ENCODE results near the gene KIAA1217. TPM values are rescaled to one million over a fixed set of nuclear protein-coding genes. Genes with fewer than 3 reads are reported as not detected.

Gene KIAA1217
- total RNA-seq, 1 experiment from 2014 or later = not detected

- no peak for DNase-seq
- H3K27me3 ChIP-seq (ENCODE audit: low read length) = no peaks in the 10 kb centered on the region
- no peaks in the 10 kb centered on the region for H3K4me1 ChIP-seq (ENCODE audit: low read length)
- no peaks in the 10 kb centered on the region for H3K9me2 ChIP-seq (replicated peaks; ENCODE audit: insufficient read depth, low read length)
- no peak overlapping the region for H2AFZ ChIP-seq (ENCODE audit: low read length)
- H3K9ac ChIP-seq (ENCODE audit: low read length) = no peak overlapping the region
- peaks cover 17% of the 10 kb centered on the region for H3K9me3 ChIP-seq (ENCODE audit: low read length)
- H3K4me3 ChIP-seq (ENCODE audit: low read length) = no peak overlapping the region
- no peaks in the 10 kb centered on the region for H3K79me2 ChIP-seq (ENCODE audit: low read length)
- H3K36me3 ChIP-seq (ENCODE audit: insufficient read depth, low read length) = no peaks in the 10 kb centered on the region
- H3K4me2 ChIP-seq (ENCODE audit: low read depth, low read length, poor library complexity, severe bottlenecking) = no peak overlapping the region
- H4K20me1 ChIP-seq (ENCODE audit: insufficient read depth, low read depth, low read length) = no peaks in the 10 kb centered on the region
- no peak overlapping the region for H3K27ac ChIP-seq (ENCODE audit: low read length)
Observed at GRCh38 chr10:24311888-24312287, 103.0 kb downstream of the KIAA1217 start.

- H4K20me1 ChIP-seq (ENCODE audit: insufficient read depth, low read depth, low read length) = no peaks in the 10 kb centered on the region
- DNase-seq = no peak
- H3K9me3 ChIP-seq (ENCODE audit: low read length) = peaks cover 14% of the 10 kb centered on the region
- H3K9me2 ChIP-seq (replicated peaks; ENCODE audit: insufficient read depth, low read length) = no peaks in the 10 kb centered on the region
- no peaks in the 10 kb centered on the region for H3K4me1 ChIP-seq (ENCODE audit: low read length)
- H3K9ac ChIP-seq (ENCODE audit: low read length) = no peak overlapping the region
- H3K4me2 ChIP-seq (ENCODE audit: low read depth, low read length, poor library complexity, severe bottlenecking) = no peak overlapping the region
- H3K27me3 ChIP-seq (ENCODE audit: low read length) = no peaks in the 10 kb centered on the region
- no peak overlapping the region for H3K4me3 ChIP-seq (ENCODE audit: low read length)
- H3K79me2 ChIP-seq (ENCODE audit: low read length) = no peaks in the 10 kb centered on the region
- H3K36me3 ChIP-seq (ENCODE audit: insufficient read depth, low read length) = no peaks in the 10 kb centered on the region
- H3K27ac ChIP-seq (ENCODE audit: low read length) = no peak overlapping the region
- no peak overlapping the region for H2AFZ ChIP-seq (ENCODE audit: low read length)
Observed at GRCh38 chr10:24313283-24313682, 104.3 kb downstream of the KIAA1217 start.

- Histone ChIP-seq H3K79me2 (ENCODE audit: low read length) (no peaks in the 10 kb centered on the region), H3K27ac (ENCODE audit: low read length) (no peak overlapping the region), H3K9me3 (ENCODE audit: low read length) (peaks cover 14% of the 10 kb centered on the region), H3K9ac (ENCODE audit: low read length) (no peak overlapping the region), H3K9me2 (replicated peaks; ENCODE audit: insufficient read depth, low read length) (no peaks in the 10 kb centered on the region), H3K4me2 (ENCODE audit: low read depth, low read length, poor library complexity, severe bottlenecking) (no peak overlapping the region), H2AFZ (ENCODE audit: low read length) (no peak overlapping the region), H3K36me3 (ENCODE audit: insufficient read depth, low read length) (no peaks in the 10 kb centered on the region), H3K4me3 (ENCODE audit: low read length) (no peak overlapping the region), H3K27me3 (ENCODE audit: low read length) (no peaks in the 10 kb centered on the region), H4K20me1 (ENCODE audit: insufficient read depth, low read depth, low read length) (no peaks in the 10 kb centered on the region), H3K4me1 (ENCODE audit: low read length) (no peaks in the 10 kb centered on the region)
- no peak for DNase-seq
Observed at GRCh38 chr10:24315211-24315610, 106.3 kb downstream of the KIAA1217 start.

DNA sequence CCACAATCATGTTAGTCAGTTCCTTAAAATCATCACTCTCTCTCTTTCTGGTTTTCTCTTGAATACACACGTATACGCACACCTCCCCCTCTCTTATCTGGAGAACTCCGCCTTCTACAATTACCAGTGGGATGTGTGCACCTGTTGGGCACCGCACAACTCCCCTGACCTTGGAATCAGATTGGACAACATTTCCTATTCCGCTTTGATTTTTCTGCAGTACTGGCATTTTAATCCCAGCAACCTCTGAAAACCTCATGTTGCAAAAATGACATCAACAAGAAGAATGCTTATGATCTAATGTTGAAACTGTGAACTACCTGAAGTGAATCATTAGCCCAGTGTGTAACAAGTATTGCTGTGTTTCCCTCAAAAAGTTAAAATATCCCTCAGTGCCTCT is 109.6 kb downstream of the KIAA1217 start:
- Histone ChIP-seq H3K4me3 (ENCODE audit: low read length) (no peak overlapping the region), H3K9me2 (replicated peaks; ENCODE audit: insufficient read depth, low read length) (no peaks in the 10 kb centered on the region), H3K9ac (ENCODE audit: low read length) (no peak overlapping the region), H3K27me3 (ENCODE audit: low read length) (no peaks in the 10 kb centered on the region), H2AFZ (ENCODE audit: low read length) (no peak overlapping the region), H3K4me2 (ENCODE audit: low read depth, low read length, poor library complexity, severe bottlenecking) (no peak overlapping the region), H3K79me2 (ENCODE audit: low read length) (no peaks in the 10 kb centered on the region), H4K20me1 (ENCODE audit: insufficient read depth, low read depth, low read length) (no peaks in the 10 kb centered on the region), H3K4me1 (ENCODE audit: low read length) (no peaks in the 10 kb centered on the region), H3K9me3 (ENCODE audit: low read length) (peaks cover 10% of the 10 kb centered on the region; the same call in 1 of the 2 replicates), H3K27ac (ENCODE audit: low read length) (no peak overlapping the region), H3K36me3 (ENCODE audit: insufficient read depth, low read length) (no peaks in the 10 kb centered on the region)
- DNase-seq = no peak

- H3K79me2 ChIP-seq (ENCODE audit: low read length) = no peaks in the 10 kb centered on the region
- H3K9ac ChIP-seq (ENCODE audit: low read length) = no peak overlapping the region
- no peaks in the 10 kb centered on the region for H3K4me1 ChIP-seq (ENCODE audit: low read length)
- peaks cover 7% of the 10 kb centered on the region; the same call in 1 of the 2 replicates for H3K9me3 ChIP-seq (ENCODE audit: low read length)
- H3K27me3 ChIP-seq (ENCODE audit: low read length) = no peaks in the 10 kb centered on the region
- no peak overlapping the region for H3K4me2 ChIP-seq (ENCODE audit: low read depth, low read length, poor library complexity, severe bottlenecking)
- H4K20me1 ChIP-seq (ENCODE audit: insufficient read depth, low read depth, low read length) = no peaks in the 10 kb centered on the region
- no peak for DNase-seq
- no peak overlapping the region for H3K27ac ChIP-seq (ENCODE audit: low read length)
- no peaks in the 10 kb centered on the region for H3K36me3 ChIP-seq (ENCODE audit: insufficient read depth, low read length)
- no peak overlapping the region for H3K4me3 ChIP-seq (ENCODE audit: low read length)
- H2AFZ ChIP-seq (ENCODE audit: low read length) = no peak overlapping the region
- no peaks in the 10 kb centered on the region for H3K9me2 ChIP-seq (replicated peaks; ENCODE audit: insufficient read depth, low read length)
Observed at GRCh38 chr10:24320373-24320772, 111.4 kb downstream of the KIAA1217 start.

GRCh38 chr10:24324651-24325050 is 115.7 kb downstream of the KIAA1217 start:
- Histone ChIP-seq H4K20me1 (ENCODE audit: insufficient read depth, low read depth, low read length) (no peaks in the 10 kb centered on the region), H3K36me3 (ENCODE audit: insufficient read depth, low read length) (no peaks in the 10 kb centered on the region), H3K9me2 (replicated peaks; ENCODE audit: insufficient read depth, low read length) (no peaks in the 10 kb centered on the region), H3K9me3 (ENCODE audit: low read length) (peaks cover 3% of the 10 kb centered on the region; the same call in 1 of the 2 replicates), H3K27me3 (ENCODE audit: low read length) (no peaks in the 10 kb centered on the region), H3K27ac (ENCODE audit: low read length) (no peak overlapping the region), H3K9ac (ENCODE audit: low read length) (no peak overlapping the region), H2AFZ (ENCODE audit: low read length) (no peak overlapping the region), H3K79me2 (ENCODE audit: low read length) (no peaks in the 10 kb centered on the region), H3K4me3 (ENCODE audit: low read length) (no peak overlapping the region), H3K4me1 (ENCODE audit: low read length) (no peaks in the 10 kb centered on the region), H3K4me2 (ENCODE audit: low read depth, low read length, poor library complexity, severe bottlenecking) (no peak overlapping the region)
- no peak for DNase-seq

DNA sequence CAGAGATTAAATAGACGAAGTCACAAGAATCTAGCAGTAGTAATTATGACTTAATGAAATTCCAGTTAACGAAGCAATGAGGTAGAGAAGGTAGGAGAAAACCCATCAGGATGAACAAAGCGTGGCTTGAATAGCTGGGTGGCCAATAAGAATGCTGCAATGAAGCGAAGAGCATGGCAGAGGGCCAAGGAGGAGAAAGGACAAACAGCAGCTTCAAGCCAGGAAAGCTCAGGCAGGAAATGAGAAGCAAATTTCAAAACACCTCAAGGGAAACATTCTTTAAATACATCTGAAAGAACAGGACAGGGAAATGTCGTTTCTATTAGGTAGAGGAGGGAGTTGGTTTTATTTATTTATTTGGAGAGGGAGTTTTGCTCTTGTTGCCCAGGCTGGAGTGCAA is 122.5 kb downstream of the KIAA1217 start:
- Histone ChIP-seq H4K20me1 (ENCODE audit: insufficient read depth, low read depth, low read length) (no peaks in the 10 kb centered on the region), H3K9me2 (replicated peaks; ENCODE audit: insufficient read depth, low read length) (no peaks in the 10 kb centered on the region), H3K4me1 (ENCODE audit: low read length) (no peaks in the 10 kb centered on the region), H2AFZ (ENCODE audit: low read length) (no peak overlapping the region), H3K9ac (ENCODE audit: low read length) (no peak overlapping the region), H3K79me2 (ENCODE audit: low read length) (no peaks in the 10 kb centered on the region), H3K4me2 (ENCODE audit: low read depth, low read length, poor library complexity, severe bottlenecking) (no peak overlapping the region), H3K36me3 (ENCODE audit: insufficient read depth, low read length) (no peaks in the 10 kb centered on the region), H3K27ac (ENCODE audit: low read length) (no peak overlapping the region), H3K4me3 (ENCODE audit: low read length) (no peak overlapping the region), H3K9me3 (ENCODE audit: low read length) (no peaks in the 10 kb centered on the region), H3K27me3 (ENCODE audit: low read length) (no peaks in the 10 kb centered on the region)
- no peak for DNase-seq

DNA sequence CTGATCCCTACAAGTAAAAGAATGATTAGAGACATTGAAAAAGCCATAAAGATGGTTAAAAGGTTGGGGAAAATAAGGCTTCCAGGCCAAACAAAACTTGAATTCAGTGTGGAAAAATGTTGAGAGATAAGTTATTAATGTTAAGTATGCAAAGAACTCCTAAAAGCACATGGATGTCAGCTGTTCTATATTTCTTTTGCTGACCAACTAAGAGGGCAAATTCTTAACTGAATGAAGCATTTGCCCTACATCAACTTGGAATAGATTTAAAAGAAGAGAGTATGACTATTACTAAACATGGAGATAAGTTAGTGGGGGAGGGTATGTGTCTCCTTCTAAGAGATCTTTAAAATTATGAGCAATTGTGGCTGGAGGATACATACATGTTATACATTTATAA is 124.8 kb downstream of the KIAA1217 start:
- H3K4me1 ChIP-seq (ENCODE audit: low read length) = no peaks in the 10 kb centered on the region
- H3K4me2 ChIP-seq (ENCODE audit: low read depth, low read length, poor library complexity, severe bottlenecking) = no peak overlapping the region
- H3K27ac ChIP-seq (ENCODE audit: low read length) = no peak overlapping the region
- no peak overlapping the region for H3K9ac ChIP-seq (ENCODE audit: low read length)
- no peak overlapping the region for H3K4me3 ChIP-seq (ENCODE audit: low read length)
- DNase-seq = no peak
- no peaks in the 10 kb centered on the region for H3K9me3 ChIP-seq (ENCODE audit: low read length)
- no peaks in the 10 kb centered on the region for H3K79me2 ChIP-seq (ENCODE audit: low read length)
- no peak overlapping the region for H2AFZ ChIP-seq (ENCODE audit: low read length)
- no peaks in the 10 kb centered on the region for H3K9me2 ChIP-seq (replicated peaks; ENCODE audit: insufficient read depth, low read length)
- H3K27me3 ChIP-seq (ENCODE audit: low read length) = no peaks in the 10 kb centered on the region
- no peaks in the 10 kb centered on the region for H4K20me1 ChIP-seq (ENCODE audit: insufficient read depth, low read depth, low read length)
- H3K36me3 ChIP-seq (ENCODE audit: insufficient read depth, low read length) = no peaks in the 10 kb centered on the region
